ENCODE results near the gene ZNF212. TPM values are rescaled to one million over a fixed set of nuclear protein-coding genes. Genes with fewer than 3 reads are reported as not detected.
"Not testable (repeated sequence)": the region's sequence is repeated elsewhere in the genome, so short reads cannot be mapped to it uniquely, and the experiment has no call there.

The ZNF212 gene
- total RNA-seq, 1 experiment from 2014 or later = 8.7 TPM

- no peak for DNase-seq (ENCODE audit: low read depth)
These were observed 20.7 kb upstream of the ZNF212 start for GRCh38 chr7:149218469-149219420.

DNA sequence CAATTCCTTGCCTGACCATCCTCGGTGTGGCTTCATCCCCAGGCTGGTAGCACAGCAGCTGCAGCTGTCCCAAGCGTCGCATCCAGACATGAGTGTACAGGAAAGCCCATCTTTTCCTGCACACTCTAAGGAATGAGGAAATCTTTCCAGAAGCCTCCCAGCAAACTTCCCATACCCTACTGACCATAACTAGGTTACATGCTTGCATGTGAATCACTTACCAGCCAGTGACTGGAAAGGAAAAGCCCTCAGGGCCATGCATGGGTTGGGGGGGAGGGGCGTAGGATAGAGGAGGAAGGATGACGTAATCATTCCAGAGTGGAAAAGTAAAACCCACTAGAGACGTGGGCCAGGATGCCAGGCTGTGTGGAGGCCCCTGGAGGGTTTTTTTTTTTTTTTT, 18.9 kb upstream of the ZNF212 start:
- DNase-seq (ENCODE audit: low read depth) = peak; percentile 36

GRCh38 chr7:149223176-149223575, 16.3 kb upstream of the ZNF212 start:
- no peak for DNase-seq (ENCODE audit: low read depth)

DNA sequence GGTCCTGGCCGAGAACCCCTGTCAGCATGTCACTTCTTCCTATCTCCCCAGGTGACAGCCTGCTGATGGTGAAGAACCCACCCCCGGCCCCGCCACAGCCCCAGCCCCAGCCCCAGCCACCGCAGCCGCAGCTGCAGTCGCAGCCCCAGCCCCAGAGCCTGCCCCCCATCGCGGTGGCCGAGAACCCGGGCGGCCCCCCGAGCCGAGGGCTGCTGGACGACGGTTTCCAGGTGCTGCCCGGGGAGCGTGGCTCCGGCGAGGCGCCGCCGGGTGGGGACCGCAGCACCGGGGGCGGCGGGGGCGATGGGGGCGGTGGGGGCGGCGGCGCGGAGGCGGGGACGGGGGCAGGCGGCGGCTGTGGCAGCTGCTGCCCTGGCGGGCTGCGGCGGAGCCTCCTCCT, 15.7 kb upstream of the ZNF212 start:
- DNase-seq (ENCODE audit: low read depth) = no peak

DNA sequence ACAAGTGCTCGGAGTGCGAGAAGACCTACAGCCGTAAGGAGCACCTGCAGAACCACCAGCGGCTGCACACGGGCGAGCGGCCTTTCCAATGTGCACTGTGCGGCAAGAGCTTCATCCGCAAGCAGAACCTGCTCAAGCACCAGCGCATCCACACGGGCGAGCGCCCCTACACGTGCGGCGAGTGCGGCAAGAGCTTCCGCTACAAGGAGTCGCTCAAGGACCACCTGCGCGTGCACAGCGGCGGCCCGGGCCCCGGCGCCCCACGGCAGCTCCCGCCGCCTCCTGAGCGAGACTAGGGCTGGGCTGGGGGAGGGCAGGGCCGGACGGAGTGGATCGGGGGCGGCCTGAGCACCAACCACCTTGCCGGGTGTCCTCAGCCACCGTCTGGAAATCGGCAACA, 15.1 kb upstream of the ZNF212 start:
- no peak for DNase-seq (ENCODE audit: low read depth)

- DNase-seq (ENCODE audit: low read depth) = no peak
These were observed 14.3 kb upstream of the ZNF212 start for GRCh38 chr7:149225106-149225505.

DNA sequence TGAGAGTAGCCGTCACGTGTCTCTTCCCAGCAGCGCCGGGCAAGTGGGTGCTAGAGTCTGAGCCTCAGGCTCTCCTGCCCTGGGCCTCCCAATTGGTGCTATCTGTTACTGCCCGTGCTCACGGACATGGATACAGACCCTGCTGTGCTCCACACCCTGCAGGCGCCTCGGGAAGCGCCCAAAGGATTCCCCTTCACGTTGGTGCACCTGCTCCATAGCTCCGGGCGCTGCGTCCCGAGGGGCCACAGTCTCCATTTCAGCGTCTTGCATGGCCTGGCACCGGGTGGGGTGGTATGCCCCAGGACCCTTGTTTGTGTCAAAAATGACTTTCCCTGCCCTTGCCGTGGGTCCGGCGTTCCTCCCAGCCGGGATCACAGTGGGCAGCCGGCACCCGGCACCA, 13.8 kb upstream of the ZNF212 start:
- no peak for DNase-seq (ENCODE audit: low read depth)

GRCh38 chr7:149226366-149226765, 13.1 kb upstream of the ZNF212 start:
- DNase-seq (ENCODE audit: low read depth) = not testable (repeated sequence)

DNA sequence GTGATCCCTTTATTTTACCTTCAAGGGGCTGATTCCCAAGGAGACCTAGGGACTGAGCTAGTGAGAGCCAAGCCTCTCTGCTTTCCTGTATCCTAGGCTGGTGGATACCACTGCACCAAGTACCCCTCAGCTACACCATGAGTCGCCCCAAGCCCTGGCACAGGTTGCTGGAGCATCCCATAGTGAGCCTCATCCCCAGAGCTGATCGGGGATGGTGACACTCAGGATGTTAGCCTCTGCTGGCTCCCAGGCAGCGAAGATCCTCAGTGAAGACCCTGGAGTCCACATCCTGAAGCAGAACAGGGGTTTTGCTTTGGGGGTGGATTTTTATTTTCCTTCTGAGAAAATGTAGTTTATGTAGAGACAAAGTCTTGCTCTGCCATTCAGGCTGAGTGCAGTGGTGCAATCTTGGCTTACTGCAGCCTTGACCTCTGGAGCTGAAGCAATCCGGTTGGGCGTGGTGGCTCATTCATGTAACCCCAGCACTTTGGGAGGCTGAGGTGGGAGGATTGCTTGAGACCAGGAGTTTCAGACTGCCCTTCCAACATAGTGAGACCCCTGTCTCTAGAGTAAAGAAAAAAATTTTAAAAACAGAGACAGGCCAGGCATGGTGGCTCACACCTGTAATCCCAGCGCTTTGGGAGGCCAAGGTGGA, 12.5 kb upstream of the ZNF212 start:
- DNase-seq (ENCODE audit: low read depth) = no peak

GRCh38 chr7:149228831-149229471, 10.5 kb upstream of the ZNF212 start:
- DNase-seq (ENCODE audit: low read depth) = no peak

- no peak for DNase-seq (ENCODE audit: low read depth)
These were observed 9.9 kb upstream of the ZNF212 start for GRCh38 chr7:149229526-149229925.

DNA sequence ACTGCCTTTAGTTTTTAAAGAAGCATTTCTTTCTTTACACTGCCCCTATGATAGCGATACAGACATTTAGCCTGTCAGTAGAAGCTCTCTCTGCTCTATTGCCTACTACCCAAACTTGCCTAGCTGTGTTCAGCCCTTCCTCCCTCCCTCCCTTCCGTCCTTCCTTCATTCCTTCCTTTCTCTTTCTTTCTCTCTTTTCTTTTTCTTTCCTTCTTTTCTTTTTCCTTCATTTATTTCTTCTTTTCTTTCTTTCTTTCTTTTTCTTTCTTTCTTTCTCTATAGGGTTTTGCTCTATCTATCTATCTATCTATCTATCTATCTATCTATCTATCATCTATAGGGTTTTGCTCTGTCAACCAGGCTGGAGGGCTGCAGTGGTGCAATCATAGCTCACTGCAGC, 7.1 kb upstream of the ZNF212 start:
- DNase-seq (ENCODE audit: low read depth) = no peak

DNA sequence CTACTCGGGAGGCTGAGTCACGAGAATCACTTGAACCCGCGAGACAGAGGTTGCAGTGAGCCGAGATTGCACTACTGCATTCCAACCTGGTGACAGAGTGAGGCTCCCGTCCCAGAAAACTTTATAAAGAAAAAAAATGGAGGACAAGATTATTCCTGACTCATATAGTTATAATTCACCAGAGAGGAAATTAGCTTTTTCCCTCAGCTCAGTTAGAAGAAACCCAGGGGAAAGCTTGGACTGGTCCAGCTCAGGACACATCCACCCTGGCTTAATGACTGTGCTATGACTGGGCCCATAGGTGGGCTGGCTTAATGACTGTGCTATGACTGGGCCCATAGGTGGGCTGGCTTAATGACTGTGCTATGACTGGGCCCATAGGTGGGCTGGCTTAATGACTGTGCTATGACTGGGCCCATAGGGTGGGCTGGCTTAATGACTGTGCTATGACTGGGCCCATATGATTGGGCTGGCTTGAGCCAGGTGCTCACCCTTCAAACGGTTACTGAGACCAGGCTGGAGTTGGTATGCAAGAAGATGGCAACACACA, 5.7 kb upstream of the ZNF212 start:
- DNase-seq (ENCODE audit: low read depth) = peak; percentile 98

GRCh38 chr7:149237502-149237901, 1.9 kb upstream of the ZNF212 start:
- no peak for DNase-seq (ENCODE audit: low read depth)

DNA sequence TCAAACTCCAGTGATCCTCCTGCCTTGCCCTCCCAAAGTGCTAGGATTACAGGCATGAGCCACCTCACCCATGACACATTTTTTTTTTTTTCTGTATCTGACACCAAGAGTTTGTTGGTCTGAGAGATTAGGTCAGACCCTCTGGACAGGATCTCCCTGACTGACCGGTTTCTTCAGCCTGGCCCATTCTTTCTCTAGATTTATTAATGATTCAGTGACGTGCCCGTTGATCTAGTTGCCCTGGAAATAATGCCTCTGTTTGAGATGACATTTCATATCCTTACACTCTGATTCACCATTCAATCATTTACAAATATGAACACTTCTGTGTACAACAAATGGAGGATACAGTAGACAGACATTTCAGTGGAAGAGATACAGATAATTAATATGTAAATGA, 1.4 kb upstream of the ZNF212 start:
- DNase-seq (ENCODE audit: low read depth) = peak; percentile 37

- DNase-seq (ENCODE audit: low read depth) = no peak
These were observed 1.2 kb downstream of the ZNF212 start for GRCh38 chr7:149240637-149241036.

- DNase-seq (ENCODE audit: low read depth) = no peak
These were observed 2.2 kb downstream of the ZNF212 start for GRCh38 chr7:149241696-149242095.

- DNase-seq (ENCODE audit: low read depth) = peak; percentile 58
These were observed 5.8 kb downstream of the ZNF212 start for GRCh38 chr7:149245244-149245643.

DNA sequence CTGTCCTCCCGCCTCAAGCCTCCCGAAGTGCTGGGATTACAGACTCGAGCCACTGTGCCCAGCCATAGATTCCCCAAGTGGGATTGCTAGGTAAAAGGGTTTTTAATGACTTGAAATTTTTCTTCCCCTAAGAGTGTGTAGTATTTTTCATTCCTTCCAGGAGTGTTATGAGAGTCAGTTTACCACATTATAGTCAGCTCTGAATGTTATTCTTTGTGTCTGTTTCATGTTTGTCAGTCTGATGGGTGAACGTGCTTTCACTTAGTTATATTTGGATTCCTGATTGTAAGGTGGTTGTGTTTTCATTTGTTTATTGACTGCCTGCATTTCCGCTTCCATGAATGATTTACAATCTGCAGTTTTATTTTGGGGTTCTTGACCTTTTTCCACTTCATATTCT, 6.3 kb downstream of the ZNF212 start:
- no peak for DNase-seq (ENCODE audit: low read depth)

- no peak for DNase-seq (ENCODE audit: low read depth)
These were observed 9.3 kb downstream of the ZNF212 start for GRCh38 chr7:149248777-149249176.

GRCh38 chr7:149250151-149250550, 10.7 kb downstream of the ZNF212 start:
- DNase-seq (ENCODE audit: low read depth) = not testable (repeated sequence)

DNA sequence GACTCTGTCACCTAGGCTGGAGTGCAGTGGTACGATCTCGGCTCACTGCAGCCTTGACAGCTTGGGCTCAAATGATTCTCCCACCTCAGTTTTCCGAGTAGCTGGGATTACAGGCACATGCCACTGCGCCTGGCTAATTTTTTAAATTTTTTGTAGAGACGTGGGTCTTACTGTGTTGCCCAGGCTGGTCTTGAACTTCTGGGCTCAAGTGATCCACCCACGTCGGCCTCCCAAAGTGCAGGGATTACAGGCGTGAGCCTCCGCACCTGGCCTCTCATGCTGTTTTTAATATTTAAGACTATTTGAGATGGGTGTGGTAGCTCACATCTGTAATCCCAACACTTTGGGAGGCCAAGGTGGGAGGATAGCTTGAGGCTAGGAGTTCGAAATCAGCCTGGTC, 12.1 kb downstream of the ZNF212 start:
- not testable (repeated sequence) for DNase-seq (ENCODE audit: low read depth)

Measured in HT1080 (cell line).